ENCODE data around the gene RPS19.
"Not testable (repeated sequence)": the region's sequence is repeated elsewhere in the genome, so short reads cannot be mapped to it uniquely, and the experiment has no call there.

The RPS19 gene

DNA sequence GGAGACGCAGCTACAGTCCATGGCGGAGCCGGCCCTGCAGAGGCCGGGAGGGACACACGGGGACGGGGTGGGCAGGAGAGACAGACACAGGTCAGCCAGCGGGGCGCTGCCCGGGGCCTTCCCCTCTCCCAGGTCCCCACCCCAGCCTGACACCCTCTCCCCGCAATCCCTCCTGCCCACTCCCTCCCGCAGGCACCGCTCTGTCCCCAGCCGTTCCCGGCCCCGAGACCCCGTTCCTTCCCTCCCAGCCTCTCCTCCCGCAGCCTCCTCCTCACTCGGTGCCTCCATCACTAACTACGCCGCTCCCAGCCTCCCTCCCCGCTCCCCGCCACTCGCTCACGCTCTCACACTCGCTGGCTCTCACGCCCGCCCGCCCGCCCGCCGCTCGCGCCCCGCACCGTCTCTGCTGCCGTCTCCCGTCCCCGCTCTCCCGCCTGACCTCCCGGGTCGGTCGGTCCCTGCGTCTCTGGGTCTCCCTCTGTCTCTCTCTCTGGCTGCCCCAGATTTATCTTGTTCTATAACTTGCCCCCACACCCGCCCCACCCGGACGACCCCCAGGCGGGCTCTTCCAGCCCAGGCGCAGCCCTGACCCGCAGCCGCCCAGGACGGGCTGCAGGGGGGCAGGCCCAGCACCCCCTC lies 53.0 kb downstream of the RPS19 start:
- DNase-seq (ENCODE audit: extremely low read depth in 1 of 2, low read depth in 1 of 2) = no peak

DNA sequence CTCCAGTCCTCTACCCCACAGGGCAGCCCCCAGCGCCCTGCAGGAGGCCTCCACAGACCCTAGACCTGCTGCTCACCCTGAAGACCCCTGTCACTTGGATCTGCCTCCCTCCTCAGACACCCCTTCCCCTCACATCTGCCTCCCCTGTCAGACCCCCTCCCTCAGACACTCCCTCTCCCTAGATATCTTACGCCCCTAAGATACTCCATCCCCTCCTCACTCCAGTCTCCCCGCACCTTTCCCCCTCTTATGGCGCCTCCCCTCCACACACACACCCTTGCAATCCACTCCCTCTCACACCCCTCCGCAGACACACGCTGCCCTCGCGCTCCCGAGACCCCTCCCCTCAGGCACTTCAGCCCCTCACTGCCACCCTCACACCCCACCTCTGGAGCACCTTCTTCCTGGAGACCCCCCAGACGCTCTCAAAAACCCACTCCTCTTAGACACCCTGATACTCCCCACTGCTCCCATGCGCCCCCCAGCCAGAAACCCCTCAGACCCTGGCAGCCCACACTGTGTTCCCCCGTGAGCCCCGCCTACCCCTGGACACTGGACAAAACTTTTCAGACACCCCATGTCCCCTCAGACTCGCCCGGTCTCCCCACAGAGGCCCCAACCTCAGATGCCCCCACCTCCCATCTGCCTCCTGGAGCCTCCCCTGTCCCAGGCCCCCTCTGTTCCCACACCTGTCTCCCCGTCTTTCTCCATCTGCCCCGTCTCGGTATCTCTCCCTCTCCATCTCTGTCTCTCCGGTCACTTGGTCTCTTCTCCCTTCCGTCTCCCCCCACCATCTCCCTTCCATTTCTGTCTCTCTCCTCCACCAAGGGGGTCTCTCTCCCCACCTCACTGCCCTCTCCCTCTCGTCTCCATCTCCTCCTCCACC lies 53.7 kb downstream of the RPS19 start:
- no peak for DNase-seq (ENCODE audit: extremely low read depth in 1 of 2, low read depth in 1 of 2)

GRCh38 chr19:41914424-41914834 lies 54.4 kb downstream of the RPS19 start:
- DNase-seq (ENCODE audit: extremely low read depth in 1 of 2, low read depth in 1 of 2) = not testable (repeated sequence)

DNA sequence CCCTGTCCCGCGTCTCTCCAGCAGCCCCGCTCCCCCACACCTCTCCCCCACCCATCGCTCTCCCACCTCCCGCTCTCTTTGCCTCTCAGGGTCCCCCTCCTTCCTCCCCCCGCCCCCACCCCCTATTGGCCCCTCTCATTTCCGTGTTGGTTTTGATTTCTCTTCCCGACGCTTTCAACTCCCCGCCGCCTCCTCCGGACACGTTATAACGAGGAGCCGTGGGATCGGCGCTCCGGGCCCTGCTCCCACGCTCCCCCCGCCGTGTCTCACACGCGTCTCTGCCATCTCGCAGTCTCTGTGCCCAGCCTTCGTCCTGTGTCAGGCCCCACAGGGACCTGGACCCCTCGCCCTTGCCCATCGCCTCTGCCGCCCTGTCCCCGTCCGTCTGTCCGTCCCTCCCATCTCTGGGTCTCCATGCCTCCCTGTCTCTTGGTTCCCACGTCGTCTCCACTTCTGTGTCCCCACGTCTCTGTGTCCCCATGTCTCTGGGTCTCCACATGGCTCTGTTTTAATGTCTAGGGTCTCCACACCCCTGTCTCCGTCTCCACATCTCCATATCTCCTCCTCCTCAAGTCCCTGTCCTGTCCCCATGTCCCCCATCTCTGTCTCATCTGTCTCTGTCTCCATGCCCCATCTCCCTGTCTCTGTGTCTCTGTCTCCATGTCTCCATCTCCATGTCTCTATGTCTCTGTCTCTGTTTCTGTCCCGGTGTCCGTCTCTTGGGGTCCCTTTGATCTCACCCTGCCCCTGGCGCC lies 55.1 kb downstream of the RPS19 start:
- no peak for DNase-seq (ENCODE audit: extremely low read depth in 1 of 2, low read depth in 1 of 2)

GRCh38 chr19:41915776-41916414 lies 55.8 kb downstream of the RPS19 start:
- no peak for DNase-seq (ENCODE audit: extremely low read depth in 1 of 2, low read depth in 1 of 2)

GRCh38 chr19:41917676-41918075 lies 57.6 kb downstream of the RPS19 start:
- DNase-seq (ENCODE audit: extremely low read depth in 1 of 2, low read depth in 1 of 2) = no peak

- no peak for DNase-seq (ENCODE audit: extremely low read depth in 1 of 2, low read depth in 1 of 2)
These were observed 58.0 kb downstream of the RPS19 start for GRCh38 chr19:41918095-41918494.

- DNase-seq (ENCODE audit: extremely low read depth in 1 of 2, low read depth in 1 of 2) = no peak
These were observed 58.7 kb downstream of the RPS19 start for GRCh38 chr19:41918653-41919244.

DNA sequence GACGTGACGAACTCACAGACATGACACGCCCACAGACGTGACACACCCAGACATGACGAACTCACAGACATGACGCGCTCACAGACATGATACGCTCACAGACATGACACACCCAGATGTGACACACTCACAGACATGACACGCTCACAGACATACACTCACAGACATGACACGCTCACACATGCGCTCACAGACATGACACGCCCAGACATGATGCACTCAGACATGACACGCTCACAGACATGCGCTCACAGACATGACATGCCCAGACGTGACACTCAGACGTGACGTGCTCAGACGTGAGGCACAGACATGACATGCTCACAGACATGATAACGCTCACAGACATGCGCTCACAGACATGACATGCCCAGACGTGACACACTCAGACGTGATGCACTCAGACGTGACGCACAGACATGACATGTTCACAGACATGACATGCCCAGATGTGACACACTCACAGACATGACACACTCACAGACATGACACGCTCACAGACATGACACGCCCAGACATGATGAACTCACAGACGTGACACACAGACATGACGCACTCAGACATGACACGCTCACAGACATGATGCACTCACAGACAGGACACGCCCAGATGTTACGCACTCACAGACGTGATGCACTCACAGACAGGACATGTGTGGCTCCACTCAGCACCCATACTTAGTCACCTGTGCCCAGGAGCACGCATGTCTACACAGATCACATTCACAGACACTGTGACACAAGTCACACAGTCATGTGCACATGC lies 60.1 kb downstream of the RPS19 start:
- no peak for DNase-seq (ENCODE audit: extremely low read depth in 1 of 2, low read depth in 1 of 2)

DNA sequence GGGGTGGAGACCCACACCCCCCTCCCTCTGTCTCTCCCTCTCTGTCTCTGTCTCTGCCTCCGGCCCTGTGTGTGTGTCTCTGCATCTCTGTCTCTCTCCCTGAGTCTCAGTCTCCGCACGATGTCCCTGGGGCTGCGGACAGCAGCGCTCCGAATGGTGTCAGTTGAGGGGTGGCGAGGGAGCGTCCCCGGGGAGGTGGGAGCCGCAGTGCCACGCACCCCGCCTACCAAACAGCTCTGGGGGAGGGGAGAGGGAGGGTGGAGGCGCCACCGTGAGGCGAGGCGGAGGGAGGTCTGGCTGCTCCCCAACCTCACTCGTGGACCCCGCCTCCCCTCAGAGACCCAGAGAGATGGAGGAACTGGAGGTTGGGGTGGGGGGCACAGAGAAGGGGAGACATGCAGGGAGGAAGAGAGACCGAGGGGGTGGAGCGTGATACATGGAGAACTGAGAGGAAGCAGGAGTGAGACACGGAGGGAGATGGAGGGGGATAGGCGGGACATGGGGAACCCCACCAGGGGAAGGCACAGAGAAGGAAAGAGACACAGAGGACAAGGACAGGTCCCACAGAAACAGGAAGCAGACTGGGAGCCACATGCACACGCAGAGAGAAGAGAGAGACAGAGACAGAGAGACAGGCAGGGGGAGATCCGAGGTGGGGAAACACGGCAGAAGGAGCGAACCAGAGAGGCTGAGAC lies 61.0 kb downstream of the RPS19 start:
- no peak for DNase-seq (ENCODE audit: extremely low read depth in 1 of 2, low read depth in 1 of 2)

- no peak for DNase-seq (ENCODE audit: extremely low read depth in 1 of 2, low read depth in 1 of 2)
These were observed 61.8 kb downstream of the RPS19 start for GRCh38 chr19:41921577-41922576.
